Large intestine (tissue), 3 donors: ENCODE measurements around the gene RPN2. TPM values are rescaled to one million over a fixed set of nuclear protein-coding genes. Genes with fewer than 3 reads are reported as not detected.

Experiments used
- DNase-seq, 2 donors: peaks; one replicate each; pipeline versions ENCODE4 v3.0.0 to v3.0.0-alpha.2; 2013
- H3K27ac ChIP-seq: one replicate; pipeline ENCODE4 v1.5.1; 2013; ENCODE audit warnings: low read length
- H3K27me3 ChIP-seq: 2 replicates; pipeline ENCODE4 v1.6.1; 2013; ENCODE audit warnings: low read length; ENCODE audit not compliant: control insufficient read depth, insufficient read depth
- H3K36me3 ChIP-seq: 2 replicates; pipeline ENCODE4 v1.6.1; 2013; ENCODE audit warnings: low read length; ENCODE audit not compliant: control insufficient read depth, insufficient read depth
- H3K4me1 ChIP-seq: one replicate; pipeline ENCODE4 v1.6.1; 2013; ENCODE audit warnings: low read length; ENCODE audit not compliant: control insufficient read depth, insufficient read depth
- H3K4me3 ChIP-seq: one replicate; pipeline ENCODE4 v1.5.1; 2013; ENCODE audit warnings: low read length
- H3K9me3 ChIP-seq: one replicate; pipeline ENCODE4 v1.6.1; 2013; ENCODE audit warnings: mild to moderate bottlenecking, low read depth, low read length, moderate library complexity; ENCODE audit not compliant: control insufficient read depth
- WGBS: methylation state at CpG from one replicate; pipeline ENCODE4 v1.1.5; 2013; ENCODE audit warnings: low lambda C conversion rate; ENCODE audit not compliant: insufficient coverage; 5-methylcytosine and 5-hydroxymethylcytosine counted together
- polyA plus RNA-seq: library from polyadenylated mRNA; unstranded; fragments of 120-200 nt; gene quantifications from one replicate; pipeline ENCODE4 v1.2.1, GENCODE V29; 2013

Gene RPN2
- polyA plus RNA-seq, 1 donor = 177 TPM

DNA sequence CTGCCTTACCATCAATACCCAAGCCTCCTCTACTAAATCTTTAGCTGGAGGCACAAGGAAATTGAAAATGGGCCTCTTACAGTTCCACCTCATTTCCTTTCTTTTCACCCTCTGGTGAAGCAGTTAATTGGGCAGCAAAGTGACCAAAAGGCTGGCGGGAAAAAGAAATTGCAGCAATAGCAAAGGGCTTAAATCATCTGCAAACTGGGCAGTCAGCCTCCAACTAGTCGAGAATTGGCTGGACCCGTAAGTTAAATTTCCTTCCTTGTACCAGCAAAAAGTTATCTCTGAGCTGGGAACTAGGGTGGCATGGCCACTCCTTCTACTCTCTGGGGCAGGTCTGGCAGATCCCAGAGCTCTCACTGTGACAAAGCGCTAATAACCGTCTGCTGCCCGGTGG is 49.0 kb downstream of the RPN2 start:
- H3K4me3 ChIP-seq = no peak overlapping the region
- no peaks in the 10 kb centered on the region for H3K9me3 ChIP-seq
- no peaks in the 10 kb centered on the region for H3K4me1 ChIP-seq
- no peak overlapping the region for H3K27ac ChIP-seq
- no CpG with 5 or more reads among the region's 6 CpGs for WGBS
- H3K27me3 ChIP-seq = no peaks in the 10 kb centered on the region
- peaks cover 96% of the 10 kb centered on the region for H3K36me3 ChIP-seq
- no peak for DNase-seq

- Histone ChIP-seq H3K4me3 (no peak overlapping the region), H3K27me3 (no peaks in the 10 kb centered on the region), H3K36me3 (peaks cover 95% of the 10 kb centered on the region), H3K4me1 (no peaks in the 10 kb centered on the region), H3K27ac (no peak overlapping the region), H3K9me3 (no peaks in the 10 kb centered on the region)
- no peak for DNase-seq
- WGBS = no CpG with 5 or more reads among the region's 5 CpGs
Observed at GRCh38 chr20:37228656-37229055, 49.5 kb downstream of the RPN2 start.

DNA sequence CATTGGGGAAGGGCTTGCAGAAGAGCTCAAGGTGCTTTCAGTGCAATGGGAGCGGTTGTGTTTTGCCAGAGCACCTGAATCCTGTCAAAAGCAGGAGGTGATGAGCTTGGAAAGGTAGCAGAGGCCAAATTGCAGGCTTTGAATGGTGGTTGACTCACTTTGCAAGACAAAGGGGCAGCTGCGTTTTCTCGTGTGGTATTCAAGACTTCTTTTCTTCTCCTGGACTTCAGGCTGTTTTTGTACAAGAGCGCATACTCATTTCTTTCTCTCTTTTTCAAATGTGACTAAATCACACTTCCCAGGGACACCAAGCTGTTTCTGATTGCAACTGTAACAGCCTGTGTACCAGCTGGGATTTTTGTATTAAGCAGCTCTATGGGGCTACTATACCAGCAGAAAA is 50.2 kb downstream of the RPN2 start:
- no peaks in the 10 kb centered on the region for H3K4me1 ChIP-seq
- no peak for DNase-seq
- no peak overlapping the region for H3K4me3 ChIP-seq
- H3K9me3 ChIP-seq = no peaks in the 10 kb centered on the region
- no CpG with 5 or more reads among the region's 4 CpGs for WGBS
- no peak overlapping the region for H3K27ac ChIP-seq
- H3K36me3 ChIP-seq = peaks cover 95% of the 10 kb centered on the region
- no peaks in the 10 kb centered on the region for H3K27me3 ChIP-seq

DNA sequence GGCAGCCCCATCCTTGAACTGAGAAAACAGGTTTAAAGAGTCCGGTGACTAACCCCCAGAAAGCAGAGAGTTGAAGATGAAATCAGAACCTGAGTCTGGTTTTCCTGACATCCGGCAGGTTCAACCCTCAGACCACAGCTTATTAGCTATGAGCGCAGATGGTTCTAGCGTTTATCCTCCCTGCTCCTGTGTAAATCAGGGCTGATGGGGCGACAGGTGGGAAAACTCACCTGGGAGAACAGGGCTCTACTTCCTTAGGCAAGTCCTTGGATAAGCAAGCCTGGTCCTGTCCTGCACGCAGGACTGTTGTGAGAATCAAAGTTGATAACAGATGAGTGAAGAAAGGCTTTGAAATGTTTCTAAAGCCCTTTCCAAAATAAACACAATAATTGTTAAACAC is 51.1 kb downstream of the RPN2 start:
- Histone ChIP-seq H3K27me3 (no peaks in the 10 kb centered on the region), H3K4me1 (no peaks in the 10 kb centered on the region), H3K4me3 (no peak overlapping the region), H3K9me3 (no peaks in the 10 kb centered on the region), H3K36me3 (peaks cover 95% of the 10 kb centered on the region), H3K27ac (no peak overlapping the region)
- no CpG with 5 or more reads among the region's 6 CpGs for WGBS
- DNase-seq = no peak

- no peak overlapping the region for H3K27ac ChIP-seq
- WGBS = no CpG with 5 or more reads among the region's 13 CpGs
- no peaks in the 10 kb centered on the region for H3K9me3 ChIP-seq
- H3K36me3 ChIP-seq = peaks cover 95% of the 10 kb centered on the region
- DNase-seq = no peak
- no peaks in the 10 kb centered on the region for H3K27me3 ChIP-seq
- H3K4me3 ChIP-seq = no peak overlapping the region
- H3K4me1 ChIP-seq = no peaks in the 10 kb centered on the region
Observed at GRCh38 chr20:37231947-37232630, 53.0 kb downstream of the RPN2 start.

- Histone ChIP-seq H3K9me3 (no peaks in the 10 kb centered on the region), H3K27me3 (no peaks in the 10 kb centered on the region), H3K4me1 (no peaks in the 10 kb centered on the region), H3K27ac (no peak overlapping the region), H3K4me3 (no peak overlapping the region), H3K36me3 (peaks cover 95% of the 10 kb centered on the region)
- DNase-seq = no peak
- 92% methylated on average over 4 of the region's 10 CpGs for WGBS
Observed at GRCh38 chr20:37233548-37234253, 54.6 kb downstream of the RPN2 start.

GRCh38 chr20:37234254-37234581 is 55.1 kb downstream of the RPN2 start:
- no peaks in the 10 kb centered on the region for H3K4me1 ChIP-seq
- no peaks in the 10 kb centered on the region for H3K9me3 ChIP-seq
- peaks cover 95% of the 10 kb centered on the region for H3K36me3 ChIP-seq
- DNase-seq = no peak
- H3K4me3 ChIP-seq = no peak overlapping the region
- H3K27me3 ChIP-seq = no peaks in the 10 kb centered on the region
- H3K27ac ChIP-seq = no peak overlapping the region
- WGBS = 100% methylated on average over 2 of the region's 5 CpGs

DNA sequence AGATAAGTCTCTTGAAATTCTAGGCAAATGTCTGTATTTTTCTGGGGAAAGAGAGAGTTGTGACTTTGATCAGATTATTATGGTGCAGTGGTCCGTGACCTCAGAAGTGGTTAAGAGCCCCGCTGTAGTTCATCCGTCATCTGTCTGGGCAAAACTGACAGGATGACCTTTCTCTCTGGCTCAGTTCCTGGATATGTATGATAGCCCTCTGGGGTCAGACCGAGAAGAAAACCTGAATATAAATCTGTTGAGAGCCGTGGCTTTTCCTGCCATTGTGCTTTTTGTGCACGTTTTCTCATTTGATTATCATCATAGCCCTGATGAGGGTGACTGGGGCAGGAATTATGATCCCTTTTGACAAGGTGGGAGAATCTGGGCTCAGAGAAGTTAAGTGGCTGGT is 55.9 kb downstream of the RPN2 start:
- Histone ChIP-seq H3K4me1 (no peaks in the 10 kb centered on the region), H3K36me3 (peaks cover 94% of the 10 kb centered on the region), H3K27me3 (no peaks in the 10 kb centered on the region), H3K27ac (no peak overlapping the region), H3K9me3 (no peaks in the 10 kb centered on the region), H3K4me3 (no peak overlapping the region)
- no peak for DNase-seq
- 100% methylated on average over 1 of the region's 6 CpGs for WGBS

DNA sequence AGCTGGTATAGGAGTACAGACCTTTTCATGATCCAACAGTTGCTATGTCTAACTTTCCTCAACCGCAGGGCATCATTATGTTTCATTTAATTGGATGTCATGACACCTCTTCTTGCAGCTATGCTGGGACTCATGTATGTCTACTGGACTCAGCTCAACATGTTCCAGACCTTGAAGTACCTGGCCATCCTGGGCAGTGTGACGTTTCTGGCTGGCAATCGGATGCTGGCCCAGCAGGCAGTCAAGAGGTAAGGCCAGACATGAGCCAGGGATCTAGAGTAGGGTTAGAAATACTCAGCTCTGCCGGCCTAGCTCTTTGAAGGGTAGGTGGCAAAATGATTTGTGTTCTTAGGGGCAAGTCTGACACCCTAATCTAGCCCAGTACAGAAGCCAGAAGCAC is 57.3 kb downstream of the RPN2 start:
- Histone ChIP-seq H3K9me3 (no peaks in the 10 kb centered on the region), H3K27ac (no peak overlapping the region), H3K4me1 (no peaks in the 10 kb centered on the region), H3K36me3 (peaks cover 93% of the 10 kb centered on the region), H3K27me3 (no peaks in the 10 kb centered on the region), H3K4me3 (no peak overlapping the region)
- 50% methylated on average over 1 of the region's 4 CpGs for WGBS
- DNase-seq = no peak

- H3K27me3 ChIP-seq = no peaks in the 10 kb centered on the region
- WGBS = no CpG with 5 or more reads among the region's 5 CpGs
- peaks cover 94% of the 10 kb centered on the region for H3K36me3 ChIP-seq
- no peak overlapping the region for H3K4me3 ChIP-seq
- no peaks in the 10 kb centered on the region for H3K4me1 ChIP-seq
- no peak for DNase-seq
- H3K27ac ChIP-seq = no peak overlapping the region
- H3K9me3 ChIP-seq = no peaks in the 10 kb centered on the region
Observed at GRCh38 chr20:37237656-37238055, 58.5 kb downstream of the RPN2 start.

DNA sequence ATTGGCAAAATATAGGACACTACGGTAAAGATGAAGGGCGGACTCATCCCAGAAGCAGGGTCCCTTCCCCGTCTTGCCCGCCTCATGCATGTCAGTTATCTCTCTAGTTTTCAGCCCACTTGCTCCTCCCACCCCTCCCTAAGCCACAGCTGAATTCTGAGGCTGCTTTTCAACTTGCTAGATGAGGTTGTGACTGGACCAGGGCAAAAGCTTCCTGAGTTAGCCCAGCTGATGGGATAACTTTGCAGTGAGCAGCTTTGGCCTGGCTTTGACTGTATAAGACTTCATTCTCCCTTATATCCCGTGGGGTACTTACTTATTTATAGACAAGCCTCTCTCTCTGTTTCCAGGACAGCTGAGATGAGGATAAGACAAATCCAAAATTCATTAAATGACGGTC is 59.3 kb downstream of the RPN2 start:
- Histone ChIP-seq H3K27ac (peak overlapping the region; percentile 21), H3K9me3 (no peaks in the 10 kb centered on the region), H3K4me3 (no peak overlapping the region), H3K27me3 (no peaks in the 10 kb centered on the region), H3K36me3 (peaks cover 93% of the 10 kb centered on the region), H3K4me1 (no peaks in the 10 kb centered on the region)
- no CpG with 5 or more reads among the region's 6 CpGs for WGBS
- DNase-seq = no peak
